H9 (cell line): Measurements from ENCODE around the gene ZC3HAV1. TPM values are rescaled to one million over a fixed set of nuclear protein-coding genes. Genes with fewer than 3 reads are reported as not detected.
"Not testable (repeated sequence)": the region's sequence is repeated elsewhere in the genome, so short reads cannot be mapped to it uniquely, and the experiment has no call there.

Experiments
- DNase-seq: peaks from one replicate; pipeline ENCODE4 v3.0.0-alpha.2; 2017
- H2AFZ ChIP-seq: one replicate; pipeline ENCODE4 v1.6.1; 2013; ENCODE audit warnings: mild to moderate bottlenecking, low read length, control low read depth, moderate library complexity
- H2AK5ac ChIP-seq: 2 replicates; pipeline ENCODE4 v1.6.1; 2013; ENCODE audit warnings: low read length, control low read depth, mixed read lengths; ENCODE audit not compliant: insufficient read length
- H2BK120ac ChIP-seq: one replicate; pipeline ENCODE4 v1.6.1; 2013; ENCODE audit warnings: low read depth, mild to moderate bottlenecking, low read length, control low read depth, inconsistent platforms; ENCODE audit not compliant: poor library complexity, severe bottlenecking
- H2BK12ac ChIP-seq: 2 replicates; pipeline ENCODE4 v1.6.1; 2013; ENCODE audit warnings: low read length, control low read depth, mixed read lengths, low read depth; ENCODE audit not compliant: insufficient read length
- H2BK15ac ChIP-seq: 2 replicates; pipeline ENCODE4 v1.6.1; 2013; ENCODE audit warnings: low read depth, low read length, control low read depth
- H2BK20ac ChIP-seq: one replicate; pipeline ENCODE4 v1.6.1; 2013; ENCODE audit warnings: low read depth, mild to moderate bottlenecking, low read length, control low read depth, inconsistent platforms; ENCODE audit not compliant: poor library complexity, severe bottlenecking
- H2BK5ac ChIP-seq: 2 replicates; pipeline ENCODE4 v1.6.1; 2013; ENCODE audit warnings: low read length, control low read depth, mixed read lengths; ENCODE audit not compliant: insufficient read length
- H3K14ac ChIP-seq: 2 replicates; pipeline ENCODE4 v1.6.1; 2013; ENCODE audit warnings: low read length, control low read depth; ENCODE audit not compliant: insufficient read depth
- H3K18ac ChIP-seq: 2 replicates; pipeline ENCODE4 v1.6.1; 2013; ENCODE audit warnings: low read depth, mild to moderate bottlenecking, mixed read lengths, low read length, control low read depth; ENCODE audit not compliant: insufficient read length
- H3K23ac ChIP-seq: 2 replicates; pipeline ENCODE4 v1.6.1; 2013; ENCODE audit warnings: low read length, control low read depth, mixed read lengths, low read depth; ENCODE audit not compliant: insufficient read length
- H3K23me2 ChIP-seq: 2 replicates; pipeline ENCODE4 v1.6.1; 2013; ENCODE audit warnings: low read depth, mild to moderate bottlenecking, mixed read lengths, low read length, control low read depth; ENCODE audit not compliant: insufficient read length, poor library complexity, severe bottlenecking
- H3K27ac ChIP-seq: 2 replicates; pipeline ENCODE4 v1.5.1; 2013; ENCODE audit warnings: low read length, control low read depth, mixed read lengths, low read depth; ENCODE audit not compliant: insufficient read length
- H3K27me3 ChIP-seq: 2 replicates; pipeline ENCODE4 v1.6.1; 2013; ENCODE audit warnings: low read length, control low read depth, inconsistent platforms; ENCODE audit not compliant: insufficient read depth
- H3K4ac ChIP-seq: 2 replicates; pipeline ENCODE4 v1.6.1; 2013; ENCODE audit warnings: low read depth, mild to moderate bottlenecking, control low read depth, inconsistent platforms, low read length, moderate library complexity
- H3K4me1 ChIP-seq: 2 replicates; pipeline ENCODE4 v1.6.1; 2013; ENCODE audit warnings: low read length, control low read depth, inconsistent platforms; ENCODE audit not compliant: insufficient read depth
- H3K4me2 ChIP-seq: 2 replicates; pipeline ENCODE4 v1.6.1; 2013; ENCODE audit warnings: low read length, control low read depth, mixed read lengths; ENCODE audit not compliant: insufficient read length, insufficient read depth
- H3K56ac ChIP-seq: 2 replicates; pipeline ENCODE4 v1.6.1; 2013; ENCODE audit warnings: low read depth, mild to moderate bottlenecking, mixed read lengths, low read length, control low read depth; ENCODE audit not compliant: insufficient read length
- H3K79me1 ChIP-seq: 2 replicates; pipeline ENCODE4 v1.6.1; 2013; ENCODE audit warnings: low read depth, mild to moderate bottlenecking, moderate library complexity, low read length, control low read depth, inconsistent platforms; ENCODE audit not compliant: insufficient read depth, poor library complexity, severe bottlenecking
- H3K79me2 ChIP-seq: 2 replicates; pipeline ENCODE4 v1.6.1; 2013; ENCODE audit warnings: low read length, control low read depth, inconsistent platforms; ENCODE audit not compliant: insufficient read depth
- H3K9ac ChIP-seq: 2 replicates; pipeline ENCODE4 v1.6.1; 2013; ENCODE audit warnings: low read length, control low read depth, mixed read lengths; ENCODE audit not compliant: insufficient read length; ENCODE audit errors: extremely low read depth
- H3K9me3 ChIP-seq: one replicate; pipeline ENCODE4 v1.6.1; 2013; ENCODE audit warnings: low read depth, low read length, inconsistent platforms; ENCODE audit not compliant: control insufficient read depth
- H3T11ph ChIP-seq: one replicate; pipeline ENCODE4 v1.6.1; 2013; ENCODE audit warnings: mild to moderate bottlenecking, low read length, control low read depth, inconsistent platforms
- H4K20me1 ChIP-seq: one replicate; pipeline ENCODE4 v1.6.1; 2013; ENCODE audit not compliant: control insufficient read depth, insufficient read length, insufficient read depth
- H4K5ac ChIP-seq: 2 replicates; pipeline ENCODE4 v1.6.1; 2013; ENCODE audit warnings: low read depth, mild to moderate bottlenecking, mixed read lengths, low read length, control low read depth; ENCODE audit not compliant: insufficient read length
- H4K8ac ChIP-seq: replicated peaks from 2 replicates; pipeline ENCODE4 v1.6.1; 2013; ENCODE audit warnings: low read length, control low read depth, mixed read lengths, low read depth; ENCODE audit not compliant: insufficient read length
- H4K91ac ChIP-seq: 2 replicates; pipeline ENCODE4 v1.6.1; 2013; ENCODE audit warnings: low read depth, mild to moderate bottlenecking, moderate library complexity, mixed read lengths, low read length, control low read depth; ENCODE audit not compliant: insufficient read length
- H3K27ac Mint-ChIP-seq, 3 experiments: 2 replicates in 2 of 3; 3 replicates in 1 of 3; pipeline ENCODE4 v1.8.0; 2020 to 2021; ENCODE audit warnings: mixed read lengths in 3 of 3, mild to moderate bottlenecking in 1 of 3, moderate library complexity in 1 of 3
- H3K27me3 Mint-ChIP-seq: 2 replicates; pipeline ENCODE4 v1.8.0; 2021; ENCODE audit warnings: low read depth, mild to moderate bottlenecking, moderate library complexity, mixed read lengths
- H3K36me3 Mint-ChIP-seq, 3 experiments: 2 replicates in 2 of 3; 3 replicates in 1 of 3; pipeline ENCODE4 v1.8.0; 2020 to 2021; ENCODE audit warnings: low read depth in 3 of 3, mixed read lengths in 3 of 3; ENCODE audit not compliant: insufficient read depth in 1 of 3
- H3K4me1 Mint-ChIP-seq, 2 experiments: 2 replicates each; pipeline ENCODE4 v1.8.0; 2020; ENCODE audit warnings: mixed read lengths in 2 of 2
- H3K4me3 Mint-ChIP-seq, 2 experiments: 2 replicates in 1 of 2; 3 replicates in 1 of 2; pipeline ENCODE4 v1.8.0; 2020 to 2021; ENCODE audit warnings: mild to moderate bottlenecking in 2 of 2, mixed read lengths in 2 of 2, moderate library complexity in 1 of 2
- H3K9me3 Mint-ChIP-seq, 2 experiments: 2 replicates in 1 of 2; 3 replicates in 1 of 2; pipeline ENCODE4 v1.8.0; 2020; ENCODE audit warnings: mild to moderate bottlenecking in 2 of 2, mixed read lengths in 2 of 2, moderate library complexity in 1 of 2
- WGBS: extraction: QIAGEN DNeasy Blood & Tissue Kit; methylation state at CpG from one replicate; pipeline ENCODE4 v1.1.7; 2013; ENCODE audit warnings: missing lambda C conversion rate, low lambda C conversion rate, mixed read lengths; ENCODE audit not compliant: insufficient read length; ENCODE audit errors: extremely low coverage; 5-methylcytosine and 5-hydroxymethylcytosine counted together
- total RNA-seq: library from RNA; stranded (reverse); gene quantifications from 2 replicates; pipeline ENCODE4 v1.2.1, GENCODE V29; 2021
- TF ChIP-seq, protein P1 (sequence below): fragments of 200-600 bp; sonication (generic); conservative IDR thresholded peaks from 3 replicates; pipeline ENCODE4 v1.8.0; 2021; ENCODE audit warnings: antibody characterized with exemption, mild to moderate bottlenecking

ZC3HAV1 gene
- total RNA-seq, 1 experiment from 2014 or later: 32.8 TPM

DNA sequence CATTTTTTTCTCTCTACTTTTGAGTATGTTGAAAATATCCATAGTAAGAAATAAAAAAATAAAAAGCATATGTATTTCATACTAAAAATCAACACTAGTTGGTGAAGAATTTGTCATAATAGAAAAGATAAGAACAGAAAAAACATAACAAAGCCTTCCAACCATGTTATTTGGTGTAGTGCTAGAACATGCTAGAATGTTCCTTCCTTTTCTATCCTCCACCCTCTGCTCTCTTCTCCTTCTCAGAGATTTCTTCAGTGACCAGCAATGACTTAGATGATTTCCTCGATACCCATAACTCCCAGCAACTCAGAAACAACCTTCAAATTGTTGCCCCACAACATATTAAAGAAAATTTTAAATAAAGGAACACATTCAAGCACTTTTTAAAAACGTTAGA lies 2.6 kb downstream of the ZC3HAV1 start:
- no peak overlapping the region for H2BK5ac ChIP-seq
- no peak overlapping the region for H4K5ac ChIP-seq
- no peak overlapping the region for H3K4ac ChIP-seq
- peaks cover 8% of the 10 kb centered on the region; the same call in 1 of the 2 replicates for H3K79me2 ChIP-seq
- H2AFZ ChIP-seq: no peak overlapping the region
- H2BK120ac ChIP-seq: no peak overlapping the region
- H4K20me1 ChIP-seq: no peaks in the 10 kb centered on the region
- H3K14ac ChIP-seq: no peak overlapping the region
- peaks cover 8% of the 10 kb centered on the region for H3K79me1 ChIP-seq
- no peak overlapping the region for H2BK20ac ChIP-seq
- H3K23me2 ChIP-seq: peaks cover 14% of the 10 kb centered on the region
- H3K27me3 ChIP-seq: no peaks in the 10 kb centered on the region; the same call in 1 of the 2 replicates
- Mint-ChIP-seq H3K9me3 (peaks cover 3 to 4% of the 10 kb centered on the region in 2 experiments; a peak in 2 of 5 replicates), H3K27me3 (peaks cover 25% of the 10 kb centered on the region), H3K36me3 (peaks cover under 1 to 9% (median 3%) of the 10 kb centered on the region in 3 experiments; a peak in 5 of 7 replicates), H3K4me3 (no peak overlapping the region; a peak in 1 of 5 replicates), H3K27ac (no peak overlapping the region), H3K4me1 (peaks cover 13 to 16% of the 10 kb centered on the region in 2 experiments)
- no CpG with 5 or more reads among the region's 2 CpGs for WGBS
- no peak overlapping the region for H2BK12ac ChIP-seq
- H4K8ac ChIP-seq: no peak overlapping the region
- no peak overlapping the region for H3K56ac ChIP-seq
- no peaks in the 10 kb centered on the region for H3K9me3 ChIP-seq
- no peak overlapping the region for H3K27ac ChIP-seq
- TF ChIP-seq, protein P1, sequence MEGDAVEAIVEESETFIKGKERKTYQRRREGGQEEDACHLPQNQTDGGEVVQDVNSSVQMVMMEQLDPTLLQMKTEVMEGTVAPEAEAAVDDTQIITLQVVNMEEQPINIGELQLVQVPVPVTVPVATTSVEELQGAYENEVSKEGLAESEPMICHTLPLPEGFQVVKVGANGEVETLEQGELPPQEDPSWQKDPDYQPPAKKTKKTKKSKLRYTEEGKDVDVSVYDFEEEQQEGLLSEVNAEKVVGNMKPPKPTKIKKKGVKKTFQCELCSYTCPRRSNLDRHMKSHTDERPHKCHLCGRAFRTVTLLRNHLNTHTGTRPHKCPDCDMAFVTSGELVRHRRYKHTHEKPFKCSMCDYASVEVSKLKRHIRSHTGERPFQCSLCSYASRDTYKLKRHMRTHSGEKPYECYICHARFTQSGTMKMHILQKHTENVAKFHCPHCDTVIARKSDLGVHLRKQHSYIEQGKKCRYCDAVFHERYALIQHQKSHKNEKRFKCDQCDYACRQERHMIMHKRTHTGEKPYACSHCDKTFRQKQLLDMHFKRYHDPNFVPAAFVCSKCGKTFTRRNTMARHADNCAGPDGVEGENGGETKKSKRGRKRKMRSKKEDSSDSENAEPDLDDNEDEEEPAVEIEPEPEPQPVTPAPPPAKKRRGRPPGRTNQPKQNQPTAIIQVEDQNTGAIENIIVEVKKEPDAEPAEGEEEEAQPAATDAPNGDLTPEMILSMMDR: no peak
- no peak overlapping the region for H3T11ph ChIP-seq
- H3K4me2 ChIP-seq: no peak overlapping the region
- H2AK5ac ChIP-seq: no peak overlapping the region
- peaks cover 4% of the 10 kb centered on the region; the same call in 1 of the 2 replicates for H3K4me1 ChIP-seq
- no peak for DNase-seq
- no peak overlapping the region for H3K9ac ChIP-seq
- no peak overlapping the region for H4K91ac ChIP-seq
- H3K18ac ChIP-seq: no peak overlapping the region
- H3K23ac ChIP-seq: no peak overlapping the region
- no peak overlapping the region for H2BK15ac ChIP-seq

DNA sequence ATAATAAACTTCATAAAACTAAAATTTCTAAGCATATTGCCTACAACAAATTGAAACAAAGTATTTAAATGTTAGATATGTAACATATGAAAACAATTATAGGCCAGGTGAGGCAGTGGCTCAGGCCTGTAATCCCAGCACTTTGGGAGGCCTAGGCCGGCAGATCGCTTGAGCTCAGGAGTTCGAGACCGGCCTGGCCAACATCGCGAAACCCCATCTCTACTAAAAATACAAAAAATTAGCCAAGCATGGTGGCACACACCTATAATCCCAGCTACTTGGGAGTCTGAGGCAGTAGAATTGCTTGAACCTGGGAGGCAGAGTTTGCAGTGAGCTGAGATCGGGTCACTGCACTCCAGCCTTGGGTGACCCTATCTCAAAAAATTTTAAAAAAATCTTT lies 3.3 kb downstream of the ZC3HAV1 start:
- not testable (repeated sequence) for H2AK5ac ChIP-seq, H3K27me3 ChIP-seq, H3K4ac ChIP-seq, H2BK20ac ChIP-seq, H3K4me3 Mint-ChIP-seq, H3K27ac ChIP-seq, H3K4me2 ChIP-seq, H2AFZ ChIP-seq, H4K91ac ChIP-seq, H2BK15ac ChIP-seq, H3K9me3 ChIP-seq, H2BK5ac ChIP-seq, H3K4me1 ChIP-seq, H3K27ac Mint-ChIP-seq, DNase-seq, H2BK120ac ChIP-seq, H3K79me1 ChIP-seq, H3T11ph ChIP-seq, H3K79me2 ChIP-seq, H3K56ac ChIP-seq, H3K18ac ChIP-seq, H2BK12ac ChIP-seq, H4K8ac ChIP-seq, H3K14ac ChIP-seq, H4K20me1 ChIP-seq, H4K5ac ChIP-seq, H3K9ac ChIP-seq, H3K23ac ChIP-seq
- H3K4me1 Mint-ChIP-seq: peaks cover 13 to 16% of the 10 kb centered on the region in 2 experiments
- no CpG with 5 or more reads among the region's 7 CpGs for WGBS
- peaks cover 5 to 14% (median 5%) of the 10 kb centered on the region in 3 experiments; a peak in 6 of 7 replicates for H3K36me3 Mint-ChIP-seq
- H3K9me3 Mint-ChIP-seq: peaks cover 5 to 11% of the 10 kb centered on the region in 2 experiments; a peak in 4 of 5 replicates
- H3K27me3 Mint-ChIP-seq: peaks cover 19% of the 10 kb centered on the region
- H3K23me2 ChIP-seq: peaks cover 14% of the 10 kb centered on the region
